ENCODE results near the gene GABRP. TPM values are rescaled to one million over a fixed set of nuclear protein-coding genes. Genes with fewer than 3 reads are reported as not detected.

GABRP gene
- polyA plus RNA-seq, 1 donor (not counting 4 experiments of a cell fraction or from before 2014, with no cell fraction given), result 0.18 TPM

GRCh38 chr5:170774831-170775230, 8.7 kb upstream of the GABRP start:
- no peaks in the 10 kb centered on the region for H3K4me1 ChIP-seq (ENCODE audit: control insufficient read depth, extremely low read depth, insufficient read depth, low read length)
- DNase-seq (ENCODE audit: low read depth, low spot score) (no peak), FAIRE-seq (no peak)
- no peaks in the 10 kb centered on the region for H4K20me1 ChIP-seq (ENCODE audit: control insufficient read depth, extremely low read depth, insufficient read depth, low read length)
- no peak overlapping the region for H3K27ac ChIP-seq (ENCODE audit: control insufficient read depth, insufficient read depth, low read length)
- H3K9me1 ChIP-seq (ENCODE audit: control insufficient read depth, extremely low read depth, insufficient read depth, low read length), result no peaks in the 10 kb centered on the region
- H2AFZ ChIP-seq (ENCODE audit: control insufficient read depth, low read length), result no peak overlapping the region
- no peak overlapping the region for H3K4me3 ChIP-seq (ENCODE audit: control insufficient read depth in 2 of 3, extremely low read depth in 1 of 3, insufficient read depth in 2 of 3, low read depth in 1 of 3, low read length in 3 of 3)
- TF ChIP-seq, protein P1, sequence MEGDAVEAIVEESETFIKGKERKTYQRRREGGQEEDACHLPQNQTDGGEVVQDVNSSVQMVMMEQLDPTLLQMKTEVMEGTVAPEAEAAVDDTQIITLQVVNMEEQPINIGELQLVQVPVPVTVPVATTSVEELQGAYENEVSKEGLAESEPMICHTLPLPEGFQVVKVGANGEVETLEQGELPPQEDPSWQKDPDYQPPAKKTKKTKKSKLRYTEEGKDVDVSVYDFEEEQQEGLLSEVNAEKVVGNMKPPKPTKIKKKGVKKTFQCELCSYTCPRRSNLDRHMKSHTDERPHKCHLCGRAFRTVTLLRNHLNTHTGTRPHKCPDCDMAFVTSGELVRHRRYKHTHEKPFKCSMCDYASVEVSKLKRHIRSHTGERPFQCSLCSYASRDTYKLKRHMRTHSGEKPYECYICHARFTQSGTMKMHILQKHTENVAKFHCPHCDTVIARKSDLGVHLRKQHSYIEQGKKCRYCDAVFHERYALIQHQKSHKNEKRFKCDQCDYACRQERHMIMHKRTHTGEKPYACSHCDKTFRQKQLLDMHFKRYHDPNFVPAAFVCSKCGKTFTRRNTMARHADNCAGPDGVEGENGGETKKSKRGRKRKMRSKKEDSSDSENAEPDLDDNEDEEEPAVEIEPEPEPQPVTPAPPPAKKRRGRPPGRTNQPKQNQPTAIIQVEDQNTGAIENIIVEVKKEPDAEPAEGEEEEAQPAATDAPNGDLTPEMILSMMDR (optimal IDR thresholded peaks at IDR 0.05 in 1 of 3, IDR thresholded peaks at IDR 0.05 in 1 of 3, conservative IDR thresholded peaks at IDR 0.05 in 1 of 3; ENCODE audit: extremely low read depth in 1 of 3, insufficient read depth in 2 of 3, low read length in 3 of 3), result no peak
- no peak for TF ChIP-seq EZH2 (IDR thresholded peaks at IDR 0.05; ENCODE audit: low read length)
- H3K79me2 ChIP-seq (ENCODE audit: control insufficient read depth, insufficient read depth, low read length), result no peaks in the 10 kb centered on the region
- dilution Hi-C loops (cut with MboI; ENCODE audit: extremely low pct_ligation_motif_present, low sequenced_read_pairs), result no loop called here
- no peaks in the 10 kb centered on the region for H3K27me3 ChIP-seq (ENCODE audit: control insufficient read depth, extremely low read depth, insufficient read depth, low read length)
- no peak overlapping the region for H3K9ac ChIP-seq (ENCODE audit: control insufficient read depth, extremely low read depth, insufficient read depth, low read length)
- H3K4me2 ChIP-seq (ENCODE audit: control insufficient read depth, extremely low read depth, insufficient read depth, low read depth, low read length), result no peak overlapping the region
- H3K36me3 ChIP-seq (ENCODE audit: control insufficient read depth in 2 of 2, extremely low read depth in 1 of 2, insufficient read depth in 2 of 2, low read length in 2 of 2), result no peaks in the 10 kb centered on the region
- no peaks in the 10 kb centered on the region for H3K9me3 ChIP-seq (ENCODE audit: control insufficient read depth, low read depth, low read length)

DNA sequence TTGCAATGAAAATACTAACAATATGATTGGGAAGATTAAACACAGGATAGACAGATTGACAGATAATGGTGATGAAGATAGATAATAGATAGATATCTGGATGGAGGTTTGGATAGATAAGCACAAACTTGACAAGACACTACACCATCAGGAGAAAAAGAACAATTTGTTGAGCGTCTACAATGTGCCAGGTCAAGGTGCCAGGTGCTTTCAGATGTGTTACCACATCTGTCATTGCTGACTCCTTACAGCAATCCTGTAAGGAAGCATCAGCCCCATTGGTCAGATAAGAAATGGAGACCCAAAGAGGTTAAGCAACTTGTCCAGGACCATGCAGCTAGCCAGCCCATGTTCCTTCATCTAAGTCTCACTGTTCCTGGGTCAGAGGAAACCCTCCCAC, 1.6 kb upstream of the GABRP start:
- dilution Hi-C loops (cut with MboI; ENCODE audit: extremely low pct_ligation_motif_present, low sequenced_read_pairs), result no loop called here
- Histone ChIP-seq H3K79me2 (ENCODE audit: control insufficient read depth, insufficient read depth, low read length) (no peaks in the 10 kb centered on the region), H3K27ac (ENCODE audit: control insufficient read depth, insufficient read depth, low read length) (no peak overlapping the region), H3K27me3 (ENCODE audit: control insufficient read depth, extremely low read depth, insufficient read depth, low read length) (no peaks in the 10 kb centered on the region), H3K4me1 (ENCODE audit: control insufficient read depth, extremely low read depth, insufficient read depth, low read length) (no peaks in the 10 kb centered on the region), H3K9me1 (ENCODE audit: control insufficient read depth, extremely low read depth, insufficient read depth, low read length) (no peaks in the 10 kb centered on the region), H3K36me3 (ENCODE audit: control insufficient read depth in 2 of 2, extremely low read depth in 1 of 2, insufficient read depth in 2 of 2, low read length in 2 of 2) (no peaks in the 10 kb centered on the region), H3K4me2 (ENCODE audit: control insufficient read depth, extremely low read depth, insufficient read depth, low read depth, low read length) (no peak overlapping the region), H3K4me3 (ENCODE audit: control insufficient read depth in 2 of 3, extremely low read depth in 1 of 3, insufficient read depth in 2 of 3, low read depth in 1 of 3, low read length in 3 of 3) (no peak overlapping the region), H2AFZ (ENCODE audit: control insufficient read depth, low read length) (no peak overlapping the region), H3K9ac (ENCODE audit: control insufficient read depth, extremely low read depth, insufficient read depth, low read length) (no peak overlapping the region), H4K20me1 (ENCODE audit: control insufficient read depth, extremely low read depth, insufficient read depth, low read length) (no peaks in the 10 kb centered on the region), H3K9me3 (ENCODE audit: control insufficient read depth, low read depth, low read length) (no peaks in the 10 kb centered on the region)
- TF ChIP-seq EZH2 (IDR thresholded peaks at IDR 0.05; ENCODE audit: low read length), result no peak
- TF ChIP-seq, protein P1 (optimal IDR thresholded peaks at IDR 0.05 in 1 of 3, IDR thresholded peaks at IDR 0.05 in 1 of 3, conservative IDR thresholded peaks at IDR 0.05 in 1 of 3; ENCODE audit: extremely low read depth in 1 of 3, insufficient read depth in 2 of 3, low read length in 3 of 3), result no peak
- no peak for DNase-seq (ENCODE audit: low read depth, low spot score)
- FAIRE-seq, result no peak
